ENCODE results near the gene BARHL2. TPM values are rescaled to one million over a fixed set of nuclear protein-coding genes. Genes with fewer than 3 reads are reported as not detected.

BARHL2 gene
- total RNA-seq, 1 experiment from 2014 or later: not detected

GRCh38 chr1:90710579-90711536 is 6.2 kb downstream of the BARHL2 start:
- no peak for DNase-seq (ENCODE audit: low read depth, low spot score)
- H3K4me2 ChIP-seq (ENCODE audit: low read length): no peak overlapping the region
- no peaks in the 10 kb centered on the region for H4K20me1 ChIP-seq (ENCODE audit: insufficient read depth)
- POLR2A ChIA-PET: no interaction called here
- no peaks in the 10 kb centered on the region for H3K4me1 ChIP-seq (ENCODE audit: control insufficient read depth in 1 of 2, insufficient read depth in 2 of 2, low read length in 2 of 2)
- no peak for ATAC-seq
- no peaks in the 10 kb centered on the region for H3K36me3 ChIP-seq (ENCODE audit: control insufficient read depth in 1 of 2, insufficient read depth in 2 of 2, low read length in 2 of 2)
- H2AFZ ChIP-seq (ENCODE audit: low read depth, low read length, poor library complexity, severe bottlenecking): no peak overlapping the region
- no TSS peak for BruUV-seq (replicated peaks)
- H3K9me2 ChIP-seq (ENCODE audit: insufficient read depth): no peaks in the 10 kb centered on the region
- RAD21 ChIA-PET (ENCODE audit: low non-redundant PET in 1 of 2, low total read pairs in 2 of 2, uncharacterized antibody in 2 of 2, unreplicated experiment in 2 of 2): no interaction called here
- H3K4me3 ChIP-seq (replicated peaks in 1 of 2; ENCODE audit: low read depth in 1 of 2, low read length in 2 of 2): no peak overlapping the region
- H3K9ac ChIP-seq (ENCODE audit: low read length): no peak overlapping the region
- H3K27ac ChIP-seq (ENCODE audit: low read depth, low read length): no peak overlapping the region
- TF ChIP-seq TCF7L2 (IDR thresholded peaks at IDR 0.05; ENCODE audit: borderline replicate concordance, extremely low read depth, insufficient read depth, insufficient read length): no peak
- TF ChIP-seq ZBTB33 (IDR thresholded peaks at IDR 0.05; ENCODE audit: extremely low read depth, insufficient replicate concordance, low read length): no peak
- no peak for TF ChIP-seq ZNF274 (IDR thresholded peaks at IDR 0.05; ENCODE audit: low read depth, low read length)
- TF ChIP-seq JUND (IDR thresholded peaks at IDR 0.05): no peak
- TF ChIP-seq MAX (IDR thresholded peaks at IDR 0.05): no peak
- no peak for TF ChIP-seq CBX3 (IDR thresholded peaks at IDR 0.05; ENCODE audit: low read depth)
- no peak for TF ChIP-seq RAD21 (IDR thresholded peaks at IDR 0.05; ENCODE audit: low read depth)
- TF ChIP-seq EGR1 (IDR thresholded peaks at IDR 0.05; ENCODE audit: low read depth): no peak
- no peak for TF ChIP-seq CTCF (IDR thresholded peaks at IDR 0.05 in 2 of 3, conservative IDR thresholded peaks at IDR 0.05 in 1 of 3; ENCODE audit: borderline replicate concordance in 1 of 3, insufficient read depth in 1 of 3, low read depth in 2 of 3, low read length in 2 of 3)
- no peak for TF ChIP-seq CEBPB (IDR thresholded peaks at IDR 0.05; ENCODE audit: low read depth)
- TF ChIP-seq SP1 (IDR thresholded peaks at IDR 0.05; ENCODE audit: low read depth): no peak
- no peak for TF ChIP-seq ZFX (IDR thresholded peaks at IDR 0.05)
- TF ChIP-seq FOSL1 (IDR thresholded peaks at IDR 0.05; ENCODE audit: low read depth): no peak
- TF ChIP-seq ELF1 (IDR thresholded peaks at IDR 0.05; ENCODE audit: borderline replicate concordance, low read depth): no peak
- TF ChIP-seq SIN3A (IDR thresholded peaks at IDR 0.05; ENCODE audit: low read depth): no peak
- TF ChIP-seq ATF3 (IDR thresholded peaks at IDR 0.05): no peak
- no peak for TF ChIP-seq EZH2 (IDR thresholded peaks at IDR 0.05)
- no peak for TF ChIP-seq POLR2A (IDR thresholded peaks at IDR 0.05; ENCODE audit: borderline replicate concordance, extremely low read depth, insufficient read depth, insufficient read length)
- CTCF ChIA-PET: no interaction called here
- H3K9me3 ChIP-seq (ENCODE audit: control insufficient read depth in 1 of 2, insufficient read depth in 1 of 2, low read depth in 1 of 2, low read length in 2 of 2): no peaks in the 10 kb centered on the region
- H3K79me2 ChIP-seq (ENCODE audit: insufficient read depth, low read length): no peaks in the 10 kb centered on the region
- intact Hi-C loops (cut with micrococcal nuclease): no loop called here
- H3K27me3 ChIP-seq (ENCODE audit: insufficient read depth, low read length): peaks cover 33% of the 10 kb centered on the region
